ENCODE results near the gene HTT.

The HTT gene

GRCh38 chr4:3206439-3207100, 132.1 kb downstream of the HTT start:
- DNase-seq (ENCODE audit: low read depth): no peak
- no peak overlapping the region for H3K4me3 ChIP-seq (ENCODE audit: low read depth, low read length)
- no peak for TF ChIP-seq CTCF (IDR thresholded peaks at IDR 0.05; ENCODE audit: insufficient read depth, low read depth, low read length, missing control alignments)

- no peak for DNase-seq (ENCODE audit: low read depth)
- H3K4me3 ChIP-seq (ENCODE audit: low read depth, low read length): no peak overlapping the region
- no peak for TF ChIP-seq CTCF (IDR thresholded peaks at IDR 0.05; ENCODE audit: insufficient read depth, low read depth, low read length, missing control alignments)
Observed at GRCh38 chr4:3207531-3208037, 133.1 kb downstream of the HTT start.

- no peak for DNase-seq (ENCODE audit: low read depth)
- no peak overlapping the region for H3K4me3 ChIP-seq (ENCODE audit: low read depth, low read length)
- no peak for TF ChIP-seq CTCF (IDR thresholded peaks at IDR 0.05; ENCODE audit: insufficient read depth, low read depth, low read length, missing control alignments)
Observed at GRCh38 chr4:3208826-3209225, 134.3 kb downstream of the HTT start.

- TF ChIP-seq CTCF (IDR thresholded peaks at IDR 0.05; ENCODE audit: insufficient read depth, low read depth, low read length, missing control alignments): no peak
- DNase-seq (ENCODE audit: low read depth): no peak
- no peak overlapping the region for H3K4me3 ChIP-seq (ENCODE audit: low read depth, low read length)
Observed at GRCh38 chr4:3209551-3210325, 135.3 kb downstream of the HTT start.

- no peak for DNase-seq (ENCODE audit: low read depth)
- H3K4me3 ChIP-seq (ENCODE audit: low read depth, low read length): no peak overlapping the region
- no peak for TF ChIP-seq CTCF (IDR thresholded peaks at IDR 0.05; ENCODE audit: insufficient read depth, low read depth, low read length, missing control alignments)
Observed at GRCh38 chr4:3210467-3210866, 136.0 kb downstream of the HTT start.

GRCh38 chr4:3211866-3212265, 137.4 kb downstream of the HTT start:
- H3K4me3 ChIP-seq (ENCODE audit: low read depth, low read length): no peak overlapping the region
- TF ChIP-seq CTCF (IDR thresholded peaks at IDR 0.05; ENCODE audit: insufficient read depth, low read depth, low read length, missing control alignments): no peak
- no peak for DNase-seq (ENCODE audit: low read depth)
